MM.1S (cell line): ENCODE data around the gene MAP3K3.

Experiments
- CTCF ChIP-seq: fragments of 300-600 bp; sonication (generic); IDR thresholded peaks from 2 replicates; pipeline ENCODE4 v1.5.1; 2016; ENCODE audit warnings: antibody characterized with exemption, low read length, mixed read lengths
- EZH2 ChIP-seq: fragments of 300-600 bp; sonication (generic); optimal IDR thresholded peaks from 2 replicates; pipeline ENCODE3; 2017; ENCODE audit warnings: low read depth, mild to moderate bottlenecking, antibody characterized with exemption, low read length, mixed read lengths
- EZH2phosphoT487 ChIP-seq: fragments of 300-600 bp; sonication (generic); IDR thresholded peaks from 2 replicates; pipeline ENCODE4 v1.6.1; 2018; ENCODE audit warnings: antibody characterized with exemption, low read length

GRCh38 chr17:63622574-63623390 is 565 bp downstream of the MAP3K3 start:
- TF ChIP-seq EZH2 = no peak
- TF ChIP-seq CTCF = no peak
- TF ChIP-seq EZH2phosphoT487 = no peak
